ENCODE data around the gene CTTNBP2NL.

Gene CTTNBP2NL

GRCh38 chr1:112395821-112396652 is at the start of gene CTTNBP2NL:
Gene CTTNBP2NL, plus strand, starts transcription at chr1:112396214. Its CDS starts 19,952 bp downstream, at chr1:112416166.
- DNase-seq = peak; percentile 98

DNA sequence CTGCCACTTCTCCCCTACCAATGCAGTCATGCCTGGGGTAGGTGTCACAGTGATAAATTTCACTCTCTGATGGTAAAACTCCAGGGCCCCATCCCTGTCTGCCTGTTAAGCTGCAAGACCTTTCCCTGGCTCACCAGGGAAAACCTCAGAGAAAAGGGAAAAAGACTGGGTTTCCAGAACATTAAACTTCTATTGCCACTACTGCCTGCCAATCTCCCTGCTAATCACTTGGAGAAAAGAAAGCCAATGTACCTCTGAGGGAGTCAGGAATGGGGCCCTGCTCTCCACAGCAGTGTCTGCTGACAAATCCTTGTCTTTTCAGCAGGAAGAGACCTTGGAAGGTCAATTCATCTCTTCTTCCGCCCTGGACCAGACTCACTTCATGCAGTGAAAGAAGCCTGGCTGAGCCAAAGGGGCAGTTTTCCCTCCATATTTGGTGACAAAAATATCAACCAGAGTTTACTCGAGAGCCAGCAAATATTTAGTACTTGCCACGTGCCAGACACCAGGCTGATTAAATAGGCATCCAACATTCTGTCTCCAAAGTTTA is 49.1 kb upstream of the CTTNBP2NL start:
- DNase-seq = no peak

DNA sequence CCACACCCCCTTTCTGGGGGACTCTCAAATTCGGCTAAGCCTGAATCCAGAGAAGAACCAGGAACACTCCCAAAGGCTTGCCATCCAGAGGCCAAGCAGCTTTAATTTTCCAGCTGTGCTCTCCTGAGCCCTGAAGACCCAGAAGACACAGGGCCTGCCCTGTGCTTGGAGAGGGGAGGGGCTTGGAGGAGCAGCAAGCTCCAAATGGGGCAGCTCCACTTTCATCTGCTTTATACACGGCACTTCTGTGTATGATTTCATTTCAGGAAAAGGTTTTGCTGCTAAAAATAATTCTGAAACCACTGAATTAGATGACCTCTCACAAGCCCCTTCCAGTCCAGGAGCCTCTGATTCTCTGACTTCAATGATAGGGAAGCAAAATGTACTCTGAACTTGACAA is 39.2 kb upstream of the CTTNBP2NL start:
- no peak for DNase-seq

GRCh38 chr1:112357467-112357866 is 38.5 kb upstream of the CTTNBP2NL start:
- DNase-seq = no peak

DNA sequence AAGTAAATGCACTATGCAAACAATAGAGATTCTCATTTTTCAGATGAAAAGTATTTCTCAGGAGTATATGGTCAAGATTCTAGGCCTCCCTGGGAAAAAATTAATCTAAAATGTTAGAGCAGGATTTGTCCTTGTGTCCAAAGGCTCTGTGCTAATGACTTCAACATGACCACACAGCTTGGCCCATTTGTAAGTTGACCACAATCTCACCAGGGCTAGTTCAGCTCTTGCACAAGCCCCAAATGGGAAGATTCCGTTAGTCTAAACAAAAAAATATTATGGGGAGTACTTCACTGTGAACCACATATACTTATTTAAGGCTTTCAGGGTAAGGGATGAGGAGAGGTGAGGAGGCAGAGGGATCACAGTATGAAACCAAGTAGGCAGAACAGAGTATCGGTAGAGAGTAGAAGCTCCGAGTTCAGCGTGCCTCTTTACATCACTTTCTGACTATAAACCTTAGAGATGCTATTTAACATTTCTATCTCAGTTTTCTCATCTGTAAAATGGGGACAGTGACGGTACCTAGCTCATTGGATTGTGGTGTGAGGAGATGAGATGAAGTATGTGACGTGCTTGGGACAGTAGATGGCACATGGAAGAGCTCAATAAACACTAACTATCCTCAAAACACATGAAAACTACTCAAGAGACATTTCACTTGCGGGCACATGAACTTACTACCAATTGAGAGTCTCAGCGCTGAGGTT is 37.8 kb upstream of the CTTNBP2NL start:
- no peak for DNase-seq

- DNase-seq = peak; percentile 43
Measured at GRCh38 chr1:112358798-112359408, 37.1 kb upstream of the CTTNBP2NL start.

DNA sequence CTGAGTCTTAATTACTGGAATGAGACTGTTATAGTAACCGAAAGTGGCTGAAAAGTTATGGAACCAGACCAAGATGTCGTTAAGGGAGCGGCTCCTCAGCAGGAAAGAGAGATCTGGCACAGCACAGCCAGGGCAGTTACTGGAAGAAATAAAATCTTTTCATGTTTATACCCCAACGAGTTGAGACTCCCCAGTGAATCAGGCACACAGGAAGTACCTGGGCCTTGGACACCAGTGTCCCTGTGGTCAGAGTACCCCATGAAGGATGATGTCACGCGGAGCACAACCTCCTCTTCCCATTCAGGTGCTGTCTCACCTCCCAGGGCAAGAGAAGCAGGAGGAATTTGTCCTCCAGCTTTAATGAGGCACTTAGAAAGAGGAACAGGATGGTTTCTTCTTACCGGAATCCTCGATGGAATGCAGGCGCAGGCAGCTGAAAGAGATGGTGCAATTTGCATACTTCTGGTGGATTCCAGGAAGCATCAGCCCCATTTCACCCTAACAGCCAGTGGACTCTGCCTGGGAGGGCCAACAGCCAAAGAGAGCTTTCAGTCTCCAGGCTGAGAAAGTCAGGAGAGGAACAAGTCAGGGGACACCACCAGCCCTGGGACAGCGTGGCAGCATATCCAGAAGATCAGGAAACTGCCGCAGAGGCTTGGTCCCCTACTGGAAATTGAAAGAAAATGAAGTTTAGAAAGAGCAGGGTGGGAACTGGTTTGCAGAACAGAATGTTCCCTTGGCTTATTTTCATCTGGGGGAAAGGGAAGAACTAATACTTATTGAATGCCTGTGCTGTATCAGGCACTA is 35.9 kb upstream of the CTTNBP2NL start:
- peak; percentile 82 for DNase-seq

DNA sequence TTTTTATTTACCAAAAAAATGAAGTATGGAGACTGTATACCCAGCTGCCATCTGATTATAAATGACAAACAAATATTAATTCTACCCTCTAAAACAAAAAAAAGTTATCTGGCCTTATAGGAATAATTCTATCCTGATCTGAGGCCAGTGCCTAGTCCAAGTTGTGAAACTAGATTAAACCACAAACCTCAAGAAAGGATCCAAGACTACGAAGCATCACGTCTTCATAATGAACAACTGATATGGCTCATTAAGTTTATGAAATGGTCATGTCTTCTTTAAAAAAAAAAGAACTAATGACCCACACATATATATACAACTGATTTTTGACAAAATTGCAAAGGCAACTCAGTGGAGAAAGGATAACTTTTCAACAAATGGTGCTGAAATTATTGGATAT is 32.4 kb upstream of the CTTNBP2NL start:
- no peak for DNase-seq

DNA sequence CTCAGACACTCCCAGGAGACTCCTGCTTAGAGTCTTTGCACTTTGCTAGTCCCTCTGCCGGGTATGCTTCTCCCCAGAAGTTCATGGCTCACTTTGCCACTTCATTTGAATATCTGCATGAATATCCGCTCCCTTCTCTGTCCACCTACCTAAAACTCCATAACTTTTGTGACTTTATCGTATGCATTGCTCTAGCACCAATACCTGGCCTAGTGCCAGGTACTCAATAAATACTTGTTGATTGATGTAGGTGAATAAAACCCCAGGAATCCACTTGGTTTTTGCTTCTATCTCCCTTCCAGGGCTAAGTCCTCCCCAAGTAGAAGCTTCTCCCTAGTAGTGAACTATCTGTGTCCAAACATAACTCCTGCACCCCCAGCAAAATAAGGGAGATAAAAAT is 27.8 kb upstream of the CTTNBP2NL start:
- DNase-seq = no peak

DNA sequence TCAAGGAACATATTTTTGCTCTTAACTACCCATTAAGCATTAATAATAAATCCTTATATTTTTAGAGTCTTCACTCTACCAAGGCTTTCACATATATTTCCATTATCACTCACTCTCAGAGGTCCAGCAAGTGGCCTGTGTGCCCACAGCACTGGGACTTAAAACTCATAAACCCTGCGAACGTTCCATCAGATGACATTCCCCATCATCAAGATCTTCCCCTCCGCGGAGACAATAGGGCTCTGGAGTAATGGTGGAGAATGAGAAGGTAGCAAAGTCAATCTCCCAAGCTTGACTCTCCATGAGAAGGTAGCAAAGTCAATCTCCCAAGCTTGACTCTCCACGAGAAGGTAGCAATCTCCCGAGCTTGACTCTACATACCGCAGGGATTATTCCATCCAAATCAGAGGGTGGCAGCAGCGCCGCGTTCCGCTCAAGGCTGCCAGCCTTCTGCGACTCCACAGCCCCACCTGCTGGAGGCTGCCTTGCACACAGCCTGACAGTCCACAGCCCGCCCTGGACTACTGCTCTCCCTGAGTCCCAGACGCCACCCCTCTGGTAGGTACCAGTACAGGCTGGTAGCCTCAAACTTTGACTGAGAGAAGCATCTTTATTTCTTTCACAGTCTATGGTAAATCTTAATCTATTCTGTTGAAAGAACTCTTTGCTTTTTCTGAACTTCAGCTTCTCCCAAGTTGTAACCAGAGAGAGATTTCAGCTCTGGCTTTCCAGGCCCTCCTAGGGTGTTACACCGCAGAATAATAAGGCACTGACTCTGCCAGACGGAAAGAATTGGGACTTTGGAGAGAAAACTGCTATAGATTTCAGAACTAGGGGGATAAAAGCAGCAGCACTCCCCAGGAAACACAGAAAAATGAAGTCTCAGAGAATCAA is 26.4 kb upstream of the CTTNBP2NL start:
- peak; percentile 74 for DNase-seq

- DNase-seq = no peak
Measured at GRCh38 chr1:112370996-112371395, 25.0 kb upstream of the CTTNBP2NL start.

DNA sequence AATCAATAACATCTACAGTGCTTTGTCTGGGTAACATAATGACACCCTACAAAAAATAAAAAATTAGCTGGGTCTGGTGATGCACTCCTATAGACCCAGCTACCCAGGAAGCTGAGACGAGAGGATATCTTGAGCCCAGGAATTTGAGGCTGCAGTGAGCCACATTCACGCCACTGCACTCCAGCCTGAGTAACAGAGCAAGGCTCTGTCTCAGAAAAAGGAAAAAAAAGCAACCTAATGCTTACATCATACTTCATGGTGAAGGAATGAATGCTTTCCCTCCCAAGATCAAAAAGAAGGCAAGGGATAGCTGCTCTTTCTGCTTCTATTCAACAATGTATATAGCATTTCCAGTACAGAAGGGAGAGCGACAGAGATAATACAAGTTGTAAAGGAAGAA is 24.2 kb upstream of the CTTNBP2NL start:
- DNase-seq = peak; percentile 19

DNA sequence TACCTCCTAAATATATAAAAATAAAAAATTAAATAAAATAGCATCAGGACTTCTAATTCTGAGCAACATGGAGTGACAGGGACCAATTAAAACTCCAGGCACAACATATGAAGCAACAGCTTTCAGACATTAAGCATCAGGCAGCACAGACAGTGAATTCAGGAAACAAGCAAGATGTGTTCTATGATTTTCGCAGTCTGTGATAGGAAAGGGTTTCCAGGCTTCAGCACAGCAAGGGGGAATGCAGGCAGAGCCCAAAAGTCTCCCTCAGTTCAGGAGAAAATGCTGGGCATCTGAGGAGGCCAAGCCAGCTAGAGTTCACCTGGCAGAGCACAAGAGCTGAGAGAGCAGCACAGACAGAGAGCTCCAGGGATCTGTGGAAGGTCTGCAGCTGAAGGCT is 22.2 kb upstream of the CTTNBP2NL start:
- no peak for DNase-seq

- no peak for DNase-seq
Measured at GRCh38 chr1:112375701-112376100, 20.3 kb upstream of the CTTNBP2NL start.

DNA sequence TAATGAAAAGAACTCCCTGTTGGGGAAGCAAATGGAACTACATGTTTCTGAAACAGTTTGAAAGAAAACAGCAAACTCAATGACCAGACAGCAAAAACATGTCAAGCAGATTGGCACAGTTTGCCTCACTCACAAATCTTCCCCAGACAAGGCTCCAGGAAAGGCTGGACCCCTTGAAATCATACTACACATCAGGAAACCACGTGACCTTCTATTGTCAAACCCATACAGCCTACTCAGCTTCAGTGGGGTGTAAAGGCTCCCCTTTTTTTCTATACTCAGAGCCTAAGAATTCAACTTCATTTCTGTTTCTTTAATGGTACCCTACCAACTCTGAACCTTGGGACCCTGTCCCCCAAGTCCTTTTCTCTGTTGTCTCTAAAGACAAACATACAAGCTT is 15.7 kb upstream of the CTTNBP2NL start:
- no peak for DNase-seq

DNA sequence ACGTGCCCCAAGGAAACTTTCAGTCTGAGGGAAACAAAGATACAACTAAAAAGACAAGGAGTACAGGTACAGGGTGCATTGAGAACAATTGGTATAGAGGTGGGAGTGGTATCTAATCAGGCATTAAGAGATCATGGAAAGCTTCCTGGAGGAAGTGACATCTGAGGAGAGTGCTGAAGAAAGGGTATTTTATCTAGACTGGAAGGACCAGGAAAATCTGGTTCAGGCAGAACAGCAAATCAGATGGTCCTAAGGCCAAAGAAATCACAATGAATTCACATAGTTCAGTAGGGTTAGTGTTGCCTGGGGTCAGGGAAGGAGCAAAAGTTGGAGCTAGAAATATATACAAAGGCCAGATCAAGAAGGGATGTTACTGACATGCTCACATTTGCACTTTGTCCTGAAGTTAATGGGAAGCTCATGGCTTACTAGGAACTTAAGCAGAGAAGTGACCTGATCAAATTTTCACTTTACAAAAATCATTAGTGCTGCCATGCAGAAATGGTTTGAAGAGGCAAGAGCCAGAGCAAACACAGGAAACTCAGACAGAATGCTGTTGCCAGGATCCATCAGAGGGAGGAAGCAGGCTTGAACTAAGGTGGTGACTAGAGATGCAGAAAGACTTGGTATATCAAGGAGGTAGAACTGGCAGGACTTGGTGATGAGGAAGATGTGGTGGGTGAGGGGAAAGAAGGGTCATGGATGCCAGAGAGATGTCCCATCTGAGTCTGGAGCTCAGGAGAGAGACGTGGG is 14.5 kb upstream of the CTTNBP2NL start:
- DNase-seq = no peak

GRCh38 chr1:112383759-112384370 is 12.1 kb upstream of the CTTNBP2NL start:
- DNase-seq = no peak

- DNase-seq = no peak
Measured at GRCh38 chr1:112386024-112386723, 9.8 kb upstream of the CTTNBP2NL start.

GRCh38 chr1:112386731-112387346 is 9.2 kb upstream of the CTTNBP2NL start:
- no peak for DNase-seq

All from fibroblast of skin of right biceps (primary cell).